SHP77 treated with DMSO at 0.1 percent for 48 hours (cell line): ENCODE results near the gene CACNA1B.
"Not testable (repeated sequence)": the region's sequence is repeated elsewhere in the genome, so short reads cannot be mapped to it uniquely, and the experiment has no call there.

Source experiments
- DNase-seq: peaks from one replicate; lab custom pipeline; 2025; lab: John Stamatoyannopoulos, UW

CACNA1B gene

DNA sequence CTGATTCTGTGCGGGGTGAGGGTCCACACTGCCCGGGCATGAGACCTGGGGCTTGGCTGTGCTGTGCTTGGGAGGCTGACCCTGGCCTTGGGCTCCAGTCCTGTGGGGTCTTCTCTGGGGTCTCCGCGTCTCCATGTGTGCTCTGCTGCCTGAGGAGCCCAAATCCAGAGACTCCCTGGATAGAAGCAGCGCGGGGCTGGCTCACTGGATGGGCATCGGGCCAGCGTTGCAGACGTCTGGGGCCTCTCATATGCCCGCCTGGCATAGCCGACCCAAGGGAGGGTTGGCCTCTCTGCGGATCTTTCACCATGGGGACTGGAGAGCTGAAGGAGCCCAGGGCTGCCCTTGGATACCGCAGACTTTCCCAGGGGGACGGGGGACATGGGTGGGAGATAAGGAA is 12.4 kb downstream of the CACNA1B start:
- not testable (repeated sequence) for DNase-seq

GRCh38 chr9:137890768-137891587 is 13.4 kb downstream of the CACNA1B start:
- not testable (repeated sequence) for DNase-seq

- no peak for DNase-seq
These were observed 14.2 kb downstream of the CACNA1B start for GRCh38 chr9:137891588-137892423.

GRCh38 chr9:137892424-137893191 is 15.0 kb downstream of the CACNA1B start:
- no peak for DNase-seq

DNA sequence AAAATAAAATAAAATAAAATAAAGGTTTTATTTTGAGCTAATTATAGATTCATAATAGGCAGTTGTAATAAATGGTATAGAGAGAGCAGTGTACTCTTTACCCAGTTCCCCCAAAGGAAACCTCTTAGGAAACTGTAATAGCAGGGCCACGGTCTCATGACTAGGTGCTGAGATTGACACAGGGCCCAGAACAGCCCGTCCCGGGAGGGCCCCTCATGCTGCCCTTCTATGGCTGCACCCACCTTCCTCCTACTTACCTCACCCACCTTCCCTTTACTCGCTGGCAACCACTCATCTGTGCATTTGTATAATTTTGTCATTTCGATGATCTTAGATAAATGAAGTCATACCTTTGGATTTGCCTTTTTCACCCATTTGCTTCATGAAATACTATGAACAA is 16.1 kb downstream of the CACNA1B start:
- DNase-seq = no peak

- no peak for DNase-seq
These were observed 22.2 kb downstream of the CACNA1B start for GRCh38 chr9:137899551-137900360.

DNA sequence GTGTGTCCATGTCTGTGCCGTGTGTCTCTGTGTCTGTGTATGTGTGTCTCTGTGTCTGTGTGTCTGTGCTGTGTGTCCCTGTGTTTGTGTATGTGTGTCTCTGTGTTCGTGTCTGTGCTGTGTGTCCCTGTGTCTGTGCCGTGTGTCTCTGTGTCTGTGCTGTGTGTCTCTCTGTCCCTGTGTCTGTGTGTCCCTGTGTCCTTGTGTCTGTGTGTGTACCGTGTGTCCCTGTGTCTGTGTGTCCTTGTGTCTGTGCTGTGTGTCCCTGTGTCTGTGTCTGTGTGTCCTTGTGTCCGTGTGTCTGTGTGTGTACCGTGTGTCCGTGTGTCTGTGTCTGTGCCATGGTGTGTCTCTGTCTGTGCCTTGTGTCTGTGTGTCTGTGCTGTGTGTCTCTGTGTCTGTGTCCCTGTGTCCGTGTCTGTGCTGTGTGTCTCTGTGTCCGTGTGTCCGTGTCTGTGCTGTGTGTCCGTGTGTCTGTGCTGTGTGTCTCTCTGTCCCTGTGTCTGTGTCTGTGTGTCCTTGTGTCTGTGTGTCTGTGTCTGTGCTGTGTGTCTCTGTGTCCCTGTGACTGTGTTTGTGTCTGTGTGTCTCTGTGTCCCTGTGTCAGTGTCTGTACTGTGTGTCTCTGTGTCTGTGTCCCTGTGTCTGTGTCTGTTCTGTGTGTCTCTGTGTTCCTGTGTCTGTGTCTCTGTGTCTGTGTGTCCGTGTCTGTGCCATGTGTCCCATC is 23.2 kb downstream of the CACNA1B start:
- no peak for DNase-seq

DNA sequence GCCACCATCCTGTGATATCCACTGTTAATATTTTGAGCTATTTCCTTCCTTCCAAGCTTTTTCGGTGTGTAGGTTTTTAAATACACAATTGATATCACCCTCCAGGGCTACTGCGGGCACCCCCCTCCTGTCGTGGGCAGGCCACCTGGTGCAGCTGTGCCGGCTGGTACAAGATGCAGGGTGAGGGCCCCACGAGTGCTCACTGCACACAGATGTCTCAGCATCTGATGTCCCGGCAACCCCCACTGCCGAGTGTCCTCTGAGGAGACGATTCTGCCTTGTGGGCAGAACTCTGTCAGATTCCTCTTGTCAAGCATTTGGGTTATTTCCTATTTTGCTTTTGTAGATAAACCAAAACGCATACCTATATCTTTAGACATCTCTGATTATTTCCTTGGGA is 25.1 kb downstream of the CACNA1B start:
- no peak for DNase-seq

DNA sequence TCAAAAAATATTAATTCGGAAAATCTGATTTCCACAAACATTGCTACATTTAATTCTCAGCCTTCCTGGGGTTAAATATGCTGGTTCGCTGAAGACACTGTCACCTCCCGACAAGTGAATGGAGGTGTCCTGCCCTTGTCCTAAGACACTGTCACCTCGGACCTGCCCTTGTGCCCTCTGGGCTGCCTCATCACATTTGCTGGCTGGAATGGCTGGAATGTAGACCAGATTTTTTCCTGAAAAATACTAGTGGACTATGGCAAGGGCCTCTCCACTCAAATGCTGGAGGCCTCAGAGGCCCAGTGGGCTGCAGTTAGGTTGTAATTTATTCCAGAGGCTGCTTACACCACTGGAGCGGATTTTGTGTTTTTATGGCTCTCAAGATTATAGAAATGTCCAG is 28.2 kb downstream of the CACNA1B start:
- DNase-seq = no peak

DNA sequence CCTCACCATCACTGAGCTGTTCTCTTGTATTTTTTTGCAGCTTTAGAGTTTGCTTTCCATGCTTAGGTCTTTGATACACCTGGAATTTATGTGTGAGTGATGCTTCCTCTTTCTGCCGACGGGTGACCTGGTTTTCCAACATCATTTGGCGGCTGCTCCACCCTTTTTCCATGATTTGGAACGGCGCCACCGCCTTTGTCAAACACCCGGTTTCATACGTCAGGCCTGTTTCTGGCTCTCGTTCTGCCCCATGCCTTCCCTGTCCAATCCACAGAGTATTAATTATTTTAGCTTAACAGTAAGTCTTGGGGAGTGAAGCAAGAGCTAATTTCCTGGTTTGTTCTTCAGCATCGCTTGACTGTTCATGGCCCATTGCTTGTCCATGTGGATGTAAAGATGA is 30.2 kb downstream of the CACNA1B start:
- no peak for DNase-seq

- DNase-seq = no peak
These were observed 35.1 kb downstream of the CACNA1B start for GRCh38 chr9:137912671-137913070.

DNA sequence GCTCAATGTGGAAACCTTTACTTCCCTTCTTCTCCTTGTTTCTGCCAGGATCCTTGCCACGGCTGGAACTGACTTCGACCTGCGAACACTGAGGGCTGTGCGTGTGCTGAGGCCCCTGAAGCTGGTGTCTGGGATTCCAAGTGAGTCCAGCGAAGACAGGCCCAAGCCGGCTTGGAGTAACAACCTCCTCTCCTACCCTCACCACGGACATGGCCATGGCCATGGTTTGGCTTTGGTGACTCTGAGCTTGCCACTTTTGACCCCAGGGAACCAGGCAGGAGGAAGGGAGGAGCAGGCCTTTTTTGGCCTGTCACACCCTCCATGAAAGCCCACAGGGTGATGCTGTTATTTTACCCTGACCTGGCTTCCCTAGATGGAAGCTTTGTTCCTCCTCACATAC is 35.5 kb downstream of the CACNA1B start:
- DNase-seq = no peak

- DNase-seq = no peak
These were observed 36.5 kb downstream of the CACNA1B start for GRCh38 chr9:137913771-137914767.

- no peak for DNase-seq
These were observed 39.0 kb downstream of the CACNA1B start for GRCh38 chr9:137916540-137916939.

DNA sequence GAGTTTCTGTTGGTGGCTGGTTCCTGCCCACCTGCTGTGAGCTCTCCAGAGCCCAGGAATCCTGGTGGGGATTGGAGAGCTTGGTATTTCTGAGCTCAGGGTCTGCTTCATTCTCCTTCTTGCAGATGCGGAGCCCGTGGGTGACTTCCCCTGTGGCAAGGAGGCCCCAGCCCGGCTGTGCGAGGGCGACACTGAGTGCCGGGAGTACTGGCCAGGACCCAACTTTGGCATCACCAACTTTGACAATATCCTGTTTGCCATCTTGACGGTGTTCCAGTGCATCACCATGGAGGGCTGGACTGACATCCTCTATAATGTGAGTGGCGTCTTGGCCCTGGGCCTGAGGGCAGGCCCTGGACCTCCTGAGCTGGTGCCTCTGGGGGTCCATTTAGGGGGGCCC is 39.5 kb downstream of the CACNA1B start:
- DNase-seq = no peak

DNA sequence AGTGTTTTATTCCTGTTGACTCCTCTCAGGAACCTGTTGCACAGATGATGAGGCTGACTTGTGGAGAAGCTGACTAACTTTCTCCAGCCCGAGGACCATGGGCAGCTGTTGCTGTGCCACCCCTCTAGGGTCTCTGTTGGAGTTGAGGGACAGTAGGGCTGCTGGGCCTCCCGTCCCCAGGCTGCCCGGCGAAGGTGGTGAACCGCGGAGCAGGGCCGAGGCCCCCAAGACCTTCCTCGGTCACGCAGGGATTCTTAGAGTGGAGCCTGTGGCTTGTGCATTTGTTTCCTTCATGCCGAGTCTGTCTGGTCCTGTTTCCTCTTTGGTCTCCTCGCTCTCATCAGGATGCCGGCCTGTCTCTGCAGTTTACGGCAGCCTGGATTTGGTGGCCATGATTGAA is 40.2 kb downstream of the CACNA1B start:
- no peak for DNase-seq

- no peak for DNase-seq
These were observed 40.9 kb downstream of the CACNA1B start for GRCh38 chr9:137918331-137919094.

- no peak for DNase-seq
These were observed 41.5 kb downstream of the CACNA1B start for GRCh38 chr9:137919095-137919465.

DNA sequence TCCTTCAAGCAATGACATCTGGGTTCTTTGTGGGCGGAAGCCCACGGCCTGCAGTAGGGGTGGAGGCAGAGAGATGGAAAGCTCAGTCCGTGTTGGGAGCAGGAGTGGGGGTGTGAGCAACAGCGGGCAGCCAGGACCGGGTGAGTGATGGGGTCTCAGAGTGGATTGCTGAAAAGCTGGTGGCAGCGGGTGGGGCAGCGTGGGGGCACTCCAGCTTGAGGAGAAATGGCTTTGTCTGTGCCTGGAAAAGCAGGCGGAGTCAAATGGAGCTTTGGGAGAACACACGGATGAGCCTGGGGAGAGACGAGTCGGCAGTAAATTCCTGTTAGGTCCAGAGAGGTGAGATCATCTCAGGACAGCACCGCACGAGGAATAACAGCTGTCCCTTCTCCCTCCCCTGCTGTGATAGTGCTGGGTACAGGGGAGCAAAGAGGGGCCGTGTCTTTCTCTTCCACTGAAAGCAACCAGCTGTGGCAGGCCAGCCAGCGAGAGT is 42.1 kb downstream of the CACNA1B start:
- no peak for DNase-seq
